Adrenal gland (tissue), 12 donors: Measurements from ENCODE around the gene FAM241B. TPM values are rescaled to one million over a fixed set of nuclear protein-coding genes. Genes with fewer than 3 reads are reported as not detected.

ENCODE experiments used
- DNase-seq, 7 donors: peaks; one replicate each; pipeline ENCODE4 v3.0.0-alpha.2; 2019 to 2020
- H3K27ac ChIP-seq, 5 donors: fragments of 200-600 bp; sonication (generic) in 4 of 5; 1 replicate in 3 of 5; 2 replicates in 2 of 5; pipeline versions ENCODE4 v1.5.1 to v1.8.0; 2016 to 2020; ENCODE audit warnings: mild to moderate bottlenecking in 1 of 5
- H3K27me3 ChIP-seq: fragments of 200-600 bp; 2 replicates; pipeline ENCODE4 v1.8.0; 2021
- H3K36me3 ChIP-seq, 2 donors: fragments of 200-600 bp; replicated peaks in 1 of 2; 1 replicate in 1 of 2; 2 replicates in 1 of 2; pipeline versions ENCODE4 v1.5.1 to v1.8.0; 2018 to 2022
- H3K4me1 ChIP-seq, 2 donors: fragments of 200-600 bp; replicated peaks in 1 of 2; 1 replicate in 1 of 2; 2 replicates in 1 of 2; pipeline versions ENCODE4 v1.5.1 to v1.8.0; 2018 to 2021
- H3K4me3 ChIP-seq, 4 donors: fragments of 200-600 bp; sonication (generic) in 3 of 4; one replicate each; pipeline ENCODE4 v1.5.1; 2016 to 2018
- H3K9me3 ChIP-seq, 3 donors: fragments of 200-600 bp; sonication (generic) in 1 of 3; replicated peaks in 1 of 3; 1 replicate in 2 of 3; 2 replicates in 1 of 3; pipeline versions ENCODE4 v1.5.1 to v1.8.0; 2016 to 2021
- CTCF ChIP-seq, 6 experiments: fragments of 450-650 bp in 4 of 6; fragments of 200-600 bp in 2 of 6; sonication (generic) in 1 of 6; IDR thresholded peaks; 1 replicate in 5 of 6; 2 replicates in 1 of 6; pipeline versions ENCODE4 v1.5.1 to v1.8.0; 2016 to 2021; ENCODE audit warnings: antibody characterized with exemption in 6 of 6, mild to moderate bottlenecking in 2 of 6, moderate library complexity in 1 of 6
- POLR2A ChIP-seq, 2 donors: fragments of 450-650 bp; IDR thresholded peaks; one replicate each; pipeline ENCODE4 v1.6.1; 2017; ENCODE audit warnings: antibody characterized with exemption in 2 of 2, mild to moderate bottlenecking in 2 of 2, moderate library complexity in 1 of 2
- WGBS, 4 donors: extraction: QIAGEN DNeasy Blood & Tissue Kit in 2 of 4; methylation state at CpG; one replicate each; pipeline versions ENCODE4 v1.1.5 to v1.1.7; 2013 to 2017; 5-methylcytosine and 5-hydroxymethylcytosine counted together
- intact Hi-C, 2 donors: fragments of 100-400 bp; cut with DNase I; formaldehyde crosslinking; loops; one replicate each; pipeline versions ENCODE4 v1.14.1 to v1.15.0; 2022 to 2023
- polyA plus RNA-seq, 3 donors: library from polyadenylated mRNA; stranded (reverse); fragments of 200-250 nt in 2 of 3; fragments of 350-450 nt in 1 of 3; fragmentation: Illumina TruSeq in 1 of 3; extraction: RNeasy Lipid Tissue Mini Kit (QIAGEN cat#74804) in 1 of 3; gene quantifications; one replicate each; pipeline ENCODE4 v1.2.3, GENCODE V29; 2013 to 2014
- total RNA-seq, 9 donors: library from RNA; depleted of rRNA in 4 of 9; stranded (reverse); fragments of >200 nt in 4 of 9; fragments of 120-200 nt in 1 of 9; fragmentation: NEBNext Ultra II Directional in 1 of 9; extraction: Animal tissue kit (Norgen Biotek cat#: 25700) in 1 of 9; gene quantifications; one replicate each; pipeline versions ENCODE4 v1.1.0 to v1.2.4, GENCODE V29; 2013 to 2023
- donor health status: healthy with polysubstance abuse.
- donor health status: Bipolar disorder and iron deficiency.
- donor health status: DM: yes; HTN: yes; CAD: no.
- donor health status: DM: no; HTN: no; CAD: no.
- donor health status: DM: no; HTN: no; CAD: no.
- donor health status: DM: yes; HTN: yes; CAD: no.

The FAM241B gene
- total and polyA plus RNA-seq, 12 donors = 1.4 to 4.6 (median 3.0) TPM; not detected in 2

DNA sequence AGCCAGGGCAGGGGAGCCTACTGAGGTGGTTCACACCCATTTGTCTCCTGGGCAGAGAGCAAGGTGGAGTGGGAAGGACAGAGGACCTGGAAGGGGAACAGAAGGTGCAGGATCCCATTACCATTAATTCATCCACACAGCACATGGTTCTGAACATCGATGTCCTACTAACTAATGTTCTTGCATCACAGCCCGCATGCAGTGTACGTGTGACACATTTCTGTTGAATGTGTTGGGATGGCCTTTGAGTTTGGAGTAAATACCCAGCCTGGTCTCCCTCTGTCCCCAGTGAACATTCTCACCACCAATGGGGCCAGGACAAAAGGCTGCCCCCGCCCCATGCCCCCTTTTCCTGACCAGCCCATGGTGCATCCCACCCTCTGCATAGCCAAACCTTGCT is 46.3 kb downstream of the FAM241B start:
- H3K9me3 ChIP-seq = no peaks in the 10 kb centered on the region
- intact Hi-C loops = no loop called here
- no peak overlapping the region for H3K27ac ChIP-seq
- no peaks in the 10 kb centered on the region for H3K36me3 ChIP-seq
- H3K4me3 ChIP-seq = no peak overlapping the region
- no peaks in the 10 kb centered on the region for H3K4me1 ChIP-seq
- TF ChIP-seq POLR2A (IDR thresholded peaks at IDR 0.05) (no peak), CTCF (IDR thresholded peaks at IDR 0.05) (no peak)
- no peaks in the 10 kb centered on the region for H3K27me3 ChIP-seq
- WGBS, 4 donors = 69 to 91% (median 80%) methylated on average over 4 of the region's 4 CpGs
- DNase-seq = no peak

DNA sequence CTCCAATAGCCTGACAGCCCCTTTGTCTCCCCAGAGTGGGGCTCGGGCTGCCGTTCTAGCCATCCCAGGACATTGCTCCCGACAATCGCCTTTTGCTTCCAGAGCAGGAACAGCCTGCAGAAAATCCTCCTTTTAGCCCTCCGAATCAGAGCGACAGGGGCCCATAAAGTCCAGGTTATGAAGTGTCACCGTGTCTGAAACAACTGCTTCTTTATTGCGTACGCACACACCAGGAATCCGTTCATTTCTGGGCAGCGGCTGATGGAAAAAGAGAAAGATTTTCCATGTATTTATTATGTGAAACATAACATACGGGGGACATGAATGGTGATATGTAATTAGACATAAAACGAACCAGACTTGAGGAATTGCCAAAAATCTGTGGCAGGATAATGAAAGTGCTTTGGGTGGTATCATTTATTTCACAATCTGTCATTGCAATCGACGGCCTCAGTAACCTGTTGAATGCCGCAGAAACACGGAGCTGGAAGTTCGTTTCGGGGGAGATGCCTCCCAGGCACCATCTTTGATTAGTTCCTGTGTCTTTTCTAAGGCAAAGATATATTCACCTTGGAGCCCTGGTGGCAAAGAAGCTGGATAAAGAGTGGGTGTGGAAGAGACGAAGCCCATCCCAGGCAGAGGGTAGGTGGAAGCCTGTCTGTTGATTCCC is 48.1 kb downstream of the FAM241B start:
- no peak for TF ChIP-seq POLR2A (IDR thresholded peaks at IDR 0.05)
- no peak for TF ChIP-seq CTCF (IDR thresholded peaks at IDR 0.05)
- no peak for DNase-seq
- Histone ChIP-seq H3K27ac (no peak overlapping the region), H3K4me1 (no peaks in the 10 kb centered on the region), H3K4me3 (no peak overlapping the region), H3K27me3 (no peaks in the 10 kb centered on the region), H3K9me3 (no peaks in the 10 kb centered on the region), H3K36me3 (no peaks in the 10 kb centered on the region)
- WGBS, 4 donors = 64 to 75% (median 68%) methylated on average over 20 of the region's 20 CpGs
- intact Hi-C loops = no loop called here

- 67% methylated on average over 9 of the region's 9 CpGs for WGBS, 4 donors
- TF ChIP-seq POLR2A (IDR thresholded peaks at IDR 0.05) (no peak), CTCF (IDR thresholded peaks at IDR 0.05) (no peak)
- no peak for DNase-seq
- Histone ChIP-seq H3K4me3 (no peak overlapping the region), H3K27ac (no peak overlapping the region), H3K36me3 (no peaks in the 10 kb centered on the region), H3K4me1 (no peaks in the 10 kb centered on the region), H3K27me3 (no peaks in the 10 kb centered on the region), H3K9me3 (no peaks in the 10 kb centered on the region)
- intact Hi-C loops = no loop called here
Observed at GRCh38 chr10:69679736-69680135, 49.7 kb downstream of the FAM241B start.

DNA sequence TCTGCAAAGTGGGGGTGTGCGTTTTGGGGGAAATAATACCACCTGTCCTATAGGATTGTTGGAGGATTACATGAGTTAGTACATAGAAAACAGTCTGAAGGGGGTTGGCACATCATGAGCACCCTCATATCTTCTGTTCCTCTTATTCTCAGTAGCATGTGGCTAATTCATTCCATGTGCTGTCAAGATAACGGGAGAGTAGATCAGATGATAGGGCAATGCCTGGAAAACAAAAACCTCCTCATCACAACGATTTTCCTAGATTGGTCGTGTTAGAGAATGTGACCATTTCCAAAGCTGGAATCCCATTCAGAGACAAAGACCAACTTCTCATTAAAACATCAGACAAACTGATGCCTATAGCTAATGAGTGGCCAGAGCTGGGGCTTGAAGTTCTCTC is 50.6 kb downstream of the FAM241B start:
- WGBS, 4 donors = 44 to 63% (median 50%) methylated on average over 4 of the region's 4 CpGs
- H3K36me3 ChIP-seq = no peaks in the 10 kb centered on the region
- no peak overlapping the region for H3K4me3 ChIP-seq
- no peaks in the 10 kb centered on the region for H3K9me3 ChIP-seq
- no peak for DNase-seq
- no peak overlapping the region for H3K27ac ChIP-seq
- TF ChIP-seq CTCF (IDR thresholded peaks at IDR 0.05) (no peak), POLR2A (IDR thresholded peaks at IDR 0.05) (no peak)
- no peaks in the 10 kb centered on the region for H3K4me1 ChIP-seq
- intact Hi-C loops = no loop called here
- no peaks in the 10 kb centered on the region for H3K27me3 ChIP-seq
